ENCODE data around the gene SESTD1. TPM values are rescaled to one million over a fixed set of nuclear protein-coding genes. Genes with fewer than 3 reads are reported as not detected.
A peak's percentile ranks its signal among the peaks of the same experiment; 100 is the strongest.
"Not testable (repeated sequence)": the region's sequence is repeated elsewhere in the genome, so short reads cannot be mapped to it uniquely, and the experiment has no call there.

The SESTD1 gene
- total RNA-seq, 1 donor from 2014 or later, result 15.3 TPM

DNA sequence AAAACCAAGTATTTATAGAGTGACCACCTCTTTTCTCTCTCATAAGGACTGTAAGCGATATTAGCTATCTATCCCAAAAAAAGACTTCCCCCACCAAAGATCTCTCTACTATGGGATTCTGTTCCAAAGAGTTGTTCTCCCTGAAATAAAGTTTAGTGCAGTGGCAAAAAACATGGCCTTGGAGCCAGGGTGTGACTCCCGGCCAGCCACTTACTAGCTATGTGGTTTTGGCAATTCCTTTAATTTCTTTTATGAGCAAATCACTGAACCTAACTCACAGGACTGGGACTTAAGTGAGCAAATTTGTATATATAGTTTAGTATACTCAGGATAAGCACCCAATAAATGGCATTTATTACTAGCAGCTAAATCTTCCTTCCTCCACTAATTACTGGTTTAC lies 42.6 kb downstream of the SESTD1 start:
- H3K27me3 ChIP-seq (ENCODE audit: control insufficient read depth, insufficient read depth, low read length), result no peaks in the 10 kb centered on the region
- DNase-seq (ENCODE audit: low read depth) (no peak), FAIRE-seq (no peak)
- TF ChIP-seq, protein P1, sequence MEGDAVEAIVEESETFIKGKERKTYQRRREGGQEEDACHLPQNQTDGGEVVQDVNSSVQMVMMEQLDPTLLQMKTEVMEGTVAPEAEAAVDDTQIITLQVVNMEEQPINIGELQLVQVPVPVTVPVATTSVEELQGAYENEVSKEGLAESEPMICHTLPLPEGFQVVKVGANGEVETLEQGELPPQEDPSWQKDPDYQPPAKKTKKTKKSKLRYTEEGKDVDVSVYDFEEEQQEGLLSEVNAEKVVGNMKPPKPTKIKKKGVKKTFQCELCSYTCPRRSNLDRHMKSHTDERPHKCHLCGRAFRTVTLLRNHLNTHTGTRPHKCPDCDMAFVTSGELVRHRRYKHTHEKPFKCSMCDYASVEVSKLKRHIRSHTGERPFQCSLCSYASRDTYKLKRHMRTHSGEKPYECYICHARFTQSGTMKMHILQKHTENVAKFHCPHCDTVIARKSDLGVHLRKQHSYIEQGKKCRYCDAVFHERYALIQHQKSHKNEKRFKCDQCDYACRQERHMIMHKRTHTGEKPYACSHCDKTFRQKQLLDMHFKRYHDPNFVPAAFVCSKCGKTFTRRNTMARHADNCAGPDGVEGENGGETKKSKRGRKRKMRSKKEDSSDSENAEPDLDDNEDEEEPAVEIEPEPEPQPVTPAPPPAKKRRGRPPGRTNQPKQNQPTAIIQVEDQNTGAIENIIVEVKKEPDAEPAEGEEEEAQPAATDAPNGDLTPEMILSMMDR (IDR thresholded peaks at IDR 0.05; ENCODE audit: insufficient read depth, low read length, severe bottlenecking), result no peak
- no peak overlapping the region for H3K4me3 ChIP-seq (ENCODE audit: low read depth, low read length)
- H3K36me3 ChIP-seq (ENCODE audit: control insufficient read depth, insufficient read depth, low read length), result no peaks in the 10 kb centered on the region

DNA sequence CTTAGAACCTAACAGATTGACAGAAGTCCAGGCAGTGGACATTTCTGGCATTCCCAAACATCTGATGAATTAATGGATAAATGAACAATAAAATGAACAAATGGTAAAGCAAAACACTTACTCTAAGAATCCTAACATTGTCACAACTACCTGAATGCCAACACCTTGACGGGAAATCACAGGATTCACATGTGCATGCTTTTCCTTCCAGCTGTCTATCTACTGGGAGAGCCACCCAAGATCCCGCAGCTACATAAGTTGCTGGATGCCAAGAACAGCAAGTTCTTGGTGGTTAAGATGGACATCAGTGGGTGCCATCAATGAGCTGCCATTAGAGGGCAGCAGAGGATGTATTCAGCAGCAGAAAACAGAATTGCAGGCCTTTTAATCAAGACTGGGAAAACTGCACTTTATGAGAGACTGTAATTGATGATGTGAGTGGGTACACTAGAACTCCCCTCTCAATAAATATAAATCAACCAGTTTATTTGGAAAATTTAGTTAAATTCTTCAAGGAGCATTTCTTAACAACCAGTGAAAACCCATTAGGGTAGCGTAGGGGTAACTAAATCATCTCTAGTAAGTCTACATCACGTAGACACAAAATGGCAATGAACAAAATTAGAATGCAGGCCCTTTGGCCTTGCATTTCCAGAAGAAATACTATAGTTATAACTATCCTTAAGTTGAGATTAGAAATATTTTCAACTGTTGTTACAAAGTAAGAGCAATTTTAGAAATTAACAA lies 45.6 kb downstream of the SESTD1 start:
- Histone ChIP-seq H3K4me3 (ENCODE audit: low read depth, low read length) (no peak overlapping the region), H3K27me3 (ENCODE audit: control insufficient read depth, insufficient read depth, low read length) (no peaks in the 10 kb centered on the region), H3K36me3 (ENCODE audit: control insufficient read depth, insufficient read depth, low read length) (no peaks in the 10 kb centered on the region)
- FAIRE-seq, result peak; percentile 55
- TF ChIP-seq, protein P1 (IDR thresholded peaks at IDR 0.05; ENCODE audit: insufficient read depth, low read length, severe bottlenecking), result peak; percentile 85
- DNase-seq (ENCODE audit: low read depth), result peak; percentile 80

DNA sequence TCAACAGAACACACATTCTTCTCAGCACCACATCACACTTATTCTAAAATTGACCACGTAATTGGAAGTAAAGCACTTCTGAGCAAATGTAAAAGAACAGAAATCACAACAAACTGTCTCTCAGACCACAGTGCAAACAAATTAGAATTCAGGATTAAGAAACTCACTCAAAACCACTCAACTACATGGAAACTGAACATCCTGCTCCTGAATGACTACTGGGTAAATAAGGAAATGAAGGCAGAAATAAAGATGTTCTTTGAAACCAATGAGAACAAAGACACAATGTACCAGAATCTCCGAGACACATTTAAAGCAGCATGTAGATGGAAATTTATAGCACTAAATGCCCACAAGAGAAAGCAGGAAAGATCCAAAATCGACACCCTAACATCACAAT lies 50.0 kb downstream of the SESTD1 start:
- not testable (repeated sequence) for H3K36me3 ChIP-seq (ENCODE audit: control insufficient read depth, insufficient read depth, low read length); FAIRE-seq; H3K27me3 ChIP-seq (ENCODE audit: control insufficient read depth, insufficient read depth, low read length); H3K4me3 ChIP-seq (ENCODE audit: low read depth, low read length); DNase-seq (ENCODE audit: low read depth)

DNA sequence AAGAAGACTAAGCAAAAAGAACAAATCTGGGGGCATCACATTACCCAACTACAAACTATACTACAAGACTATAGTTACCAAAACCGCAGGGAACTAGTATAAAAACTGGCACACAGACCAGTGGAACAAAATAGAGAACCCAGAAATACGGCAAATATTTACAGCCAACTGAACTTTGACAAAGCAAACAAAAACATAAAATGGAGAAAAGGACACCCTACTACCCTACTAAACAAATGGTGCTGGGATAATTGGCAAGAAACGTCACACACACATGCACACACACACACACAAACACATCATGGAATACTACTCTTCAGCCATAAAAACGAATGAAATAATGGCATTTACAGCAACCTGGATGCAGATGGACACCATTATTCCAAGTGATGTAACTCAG lies 53.3 kb downstream of the SESTD1 start:
- TF ChIP-seq, protein P1 (IDR thresholded peaks at IDR 0.05; ENCODE audit: insufficient read depth, low read length, severe bottlenecking), result no peak
- H3K4me3 ChIP-seq (ENCODE audit: low read depth, low read length), result no peak overlapping the region
- H3K36me3 ChIP-seq (ENCODE audit: control insufficient read depth, insufficient read depth, low read length), result no peaks in the 10 kb centered on the region
- DNase-seq (ENCODE audit: low read depth), result no peak
- FAIRE-seq, result no peak
- no peaks in the 10 kb centered on the region for H3K27me3 ChIP-seq (ENCODE audit: control insufficient read depth, insufficient read depth, low read length)

DNA sequence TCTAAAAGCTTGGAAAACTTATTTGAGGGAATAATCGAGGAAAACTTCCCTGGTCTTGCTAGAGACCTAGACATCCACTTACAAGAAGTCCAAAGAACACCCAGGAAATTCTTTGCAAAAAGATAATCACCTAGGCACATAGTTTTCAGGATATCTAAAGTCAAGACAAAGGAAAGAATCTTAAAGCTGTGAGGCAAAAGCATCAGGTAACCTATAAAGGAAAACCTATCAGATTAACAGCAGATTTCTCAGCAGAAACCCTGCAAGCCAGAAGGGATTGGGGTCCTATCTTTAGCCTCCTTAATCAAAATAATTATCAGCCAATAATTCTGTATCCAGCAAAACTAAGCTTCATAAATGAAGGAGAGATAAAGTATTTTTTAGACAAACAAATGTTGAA lies 56.4 kb downstream of the SESTD1 start:
- H3K36me3 ChIP-seq (ENCODE audit: control insufficient read depth, insufficient read depth, low read length); H3K27me3 ChIP-seq (ENCODE audit: control insufficient read depth, insufficient read depth, low read length); H3K4me3 ChIP-seq (ENCODE audit: low read depth, low read length); FAIRE-seq; DNase-seq (ENCODE audit: low read depth): not testable (repeated sequence)

DNA sequence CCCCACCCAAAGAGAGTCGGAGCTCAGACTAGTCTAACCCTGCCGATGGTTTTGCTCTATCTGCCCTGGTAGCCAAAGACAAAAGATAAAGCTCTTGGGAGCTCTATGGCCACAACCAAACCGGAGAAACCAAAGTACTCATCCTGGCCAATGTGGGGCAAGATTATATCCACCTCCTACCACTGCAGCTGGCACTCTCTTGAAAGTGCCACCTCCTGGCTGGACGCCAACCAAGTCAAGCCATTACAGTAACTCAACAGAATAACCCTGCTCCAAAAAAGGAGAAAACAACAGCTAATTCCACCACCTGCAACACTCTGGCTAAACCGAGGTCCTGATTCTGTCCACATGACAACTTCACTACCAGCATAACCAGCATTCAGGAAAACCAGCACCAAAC lies 57.6 kb downstream of the SESTD1 start:
- no peaks in the 10 kb centered on the region for H3K27me3 ChIP-seq (ENCODE audit: control insufficient read depth, insufficient read depth, low read length)
- H3K4me3 ChIP-seq (ENCODE audit: low read depth, low read length), result no peak overlapping the region
- TF ChIP-seq, protein P1 (IDR thresholded peaks at IDR 0.05; ENCODE audit: insufficient read depth, low read length, severe bottlenecking), result no peak
- FAIRE-seq (no peak), DNase-seq (ENCODE audit: low read depth) (no peak)
- no peaks in the 10 kb centered on the region for H3K36me3 ChIP-seq (ENCODE audit: control insufficient read depth, insufficient read depth, low read length)

DNA sequence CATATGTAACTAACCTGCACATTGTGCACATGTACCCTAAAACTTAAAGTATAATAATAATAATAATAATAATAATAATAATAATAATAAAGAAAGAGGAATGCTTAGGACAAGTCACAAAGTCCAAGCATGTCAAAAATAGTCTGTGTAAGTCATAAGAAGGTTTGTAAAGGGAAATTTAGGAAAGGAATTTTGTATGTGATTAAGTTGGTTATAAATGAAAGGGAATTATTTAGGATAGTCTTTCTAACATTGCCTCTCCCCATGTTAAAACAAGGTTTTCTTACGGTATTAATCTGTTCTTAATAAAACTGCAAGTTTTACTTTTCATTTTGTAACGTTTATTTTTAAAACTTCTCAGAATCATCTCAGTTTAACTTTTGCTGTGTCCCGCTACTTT lies 62.8 kb downstream of the SESTD1 start:
- DNase-seq (ENCODE audit: low read depth) (no peak), FAIRE-seq (no peak)
- TF ChIP-seq, protein P1 (IDR thresholded peaks at IDR 0.05; ENCODE audit: insufficient read depth, low read length, severe bottlenecking), result no peak
- no peaks in the 10 kb centered on the region for H3K36me3 ChIP-seq (ENCODE audit: control insufficient read depth, insufficient read depth, low read length)
- H3K4me3 ChIP-seq (ENCODE audit: low read depth, low read length), result no peak overlapping the region
- H3K27me3 ChIP-seq (ENCODE audit: control insufficient read depth, insufficient read depth, low read length), result no peaks in the 10 kb centered on the region

DNA sequence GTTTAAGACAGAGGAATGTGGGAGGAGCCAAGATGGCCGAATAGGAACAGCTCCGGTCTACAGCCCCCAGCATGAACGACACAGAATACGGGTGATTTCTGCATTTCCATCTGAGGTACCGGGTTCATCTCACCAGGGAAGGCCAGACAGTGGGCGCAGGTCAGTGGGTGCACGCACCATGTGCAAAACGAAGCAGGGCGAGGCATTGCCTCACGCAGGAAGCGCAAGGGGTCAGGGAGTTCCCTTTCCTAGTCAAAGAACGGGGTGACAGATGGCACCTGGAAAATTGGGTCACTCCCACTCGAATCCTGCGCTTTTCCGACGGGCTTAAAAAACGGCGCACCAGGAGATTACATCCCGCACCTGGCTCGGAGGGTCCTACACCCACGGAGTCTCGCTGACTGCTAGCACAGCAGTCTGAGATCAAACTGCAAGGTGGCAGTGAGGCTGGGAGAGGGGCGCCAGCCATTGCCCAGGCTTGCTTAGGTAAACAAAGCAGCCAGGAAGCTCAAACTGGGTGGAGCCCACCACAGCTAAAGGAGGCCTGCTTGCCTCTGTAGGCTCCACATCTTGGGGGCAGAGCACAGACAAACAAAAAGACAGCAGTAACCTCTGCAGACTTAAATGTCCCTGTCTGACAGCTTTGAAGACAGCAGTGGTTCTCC lies 68.6 kb downstream of the SESTD1 start:
- not testable (repeated sequence) for DNase-seq (ENCODE audit: low read depth); FAIRE-seq; H3K36me3 ChIP-seq (ENCODE audit: control insufficient read depth, insufficient read depth, low read length); H3K27me3 ChIP-seq (ENCODE audit: control insufficient read depth, insufficient read depth, low read length); H3K4me3 ChIP-seq (ENCODE audit: low read depth, low read length)

Data from bronchial epithelial cell (primary cell).